Measurements from ENCODE around the gene PXMP2.

Gene PXMP2

GRCh38 chr12:132702640-132703039 is 15.3 kb downstream of the PXMP2 start:
- Histone ChIP-seq H3K4me1 (ENCODE audit: control insufficient read depth in 1 of 2, insufficient read depth in 2 of 2, low read length in 2 of 2) (no peaks in the 10 kb centered on the region), H3K27ac (ENCODE audit: low read length) (no peak overlapping the region), H3K4me3 (ENCODE audit: low read depth in 1 of 2, low read length in 2 of 2) (no peak overlapping the region), H3K9me3 (ENCODE audit: control insufficient read depth in 1 of 2, low read length in 2 of 2) (no peaks in the 10 kb centered on the region), H3K36me3 (ENCODE audit: control insufficient read depth in 1 of 2, insufficient read depth in 2 of 2, low read length in 2 of 2) (peaks cover 3 to 15% of the 10 kb centered on the region in 2 donors), H3K27me3 (ENCODE audit: low read depth, low read length) (no peaks in the 10 kb centered on the region)

- no peaks in the 10 kb centered on the region for H3K27me3 ChIP-seq (ENCODE audit: low read depth, low read length)
- H3K9me3 ChIP-seq (ENCODE audit: control insufficient read depth in 1 of 2, low read length in 2 of 2) = no peaks in the 10 kb centered on the region
- no peaks in the 10 kb centered on the region for H3K4me1 ChIP-seq (ENCODE audit: control insufficient read depth in 1 of 2, insufficient read depth in 2 of 2, low read length in 2 of 2)
- H3K4me3 ChIP-seq (ENCODE audit: low read depth in 1 of 2, low read length in 2 of 2) = no peak overlapping the region
- no peak overlapping the region for H3K27ac ChIP-seq (ENCODE audit: low read length)
- peaks cover 3 to 15% of the 10 kb centered on the region in 2 donors for H3K36me3 ChIP-seq (ENCODE audit: control insufficient read depth in 1 of 2, insufficient read depth in 2 of 2, low read length in 2 of 2)
These were observed 16.3 kb downstream of the PXMP2 start for GRCh38 chr12:132703641-132704040.

- Histone ChIP-seq H3K9me3 (ENCODE audit: control insufficient read depth in 1 of 2, low read length in 2 of 2) (no peaks in the 10 kb centered on the region), H3K4me3 (ENCODE audit: low read depth in 1 of 2, low read length in 2 of 2) (no peak overlapping the region), H3K27ac (ENCODE audit: low read length) (no peak overlapping the region), H3K4me1 (ENCODE audit: control insufficient read depth in 1 of 2, insufficient read depth in 2 of 2, low read length in 2 of 2) (peaks cover 0 to 16% of the 10 kb centered on the region in 2 donors), H3K36me3 (ENCODE audit: control insufficient read depth in 1 of 2, insufficient read depth in 2 of 2, low read length in 2 of 2) (peaks cover 0 to 15% of the 10 kb centered on the region in 2 donors), H3K27me3 (ENCODE audit: low read depth, low read length) (no peaks in the 10 kb centered on the region)
These were observed 19.9 kb downstream of the PXMP2 start for GRCh38 chr12:132707241-132707640.

GRCh38 chr12:132708150-132708549 is 20.8 kb downstream of the PXMP2 start:
- Histone ChIP-seq H3K36me3 (ENCODE audit: control insufficient read depth in 1 of 2, insufficient read depth in 2 of 2, low read length in 2 of 2) (peaks cover 0 to 15% of the 10 kb centered on the region in 2 donors), H3K4me1 (ENCODE audit: control insufficient read depth in 1 of 2, insufficient read depth in 2 of 2, low read length in 2 of 2) (peaks cover 0 to 18% of the 10 kb centered on the region in 2 donors), H3K27ac (ENCODE audit: low read length) (no peak overlapping the region), H3K4me3 (ENCODE audit: low read depth in 1 of 2, low read length in 2 of 2) (no peak overlapping the region), H3K9me3 (ENCODE audit: control insufficient read depth in 1 of 2, low read length in 2 of 2) (no peaks in the 10 kb centered on the region), H3K27me3 (ENCODE audit: low read depth, low read length) (no peaks in the 10 kb centered on the region)

- Histone ChIP-seq H3K4me3 (ENCODE audit: low read depth in 1 of 2, low read length in 2 of 2) (peak overlapping the region; percentile 79 to 97), H3K27ac (ENCODE audit: low read length) (peak overlapping the region; percentile 63), H3K27me3 (ENCODE audit: low read depth, low read length) (no peaks in the 10 kb centered on the region), H3K36me3 (ENCODE audit: control insufficient read depth in 1 of 2, insufficient read depth in 2 of 2, low read length in 2 of 2) (peaks cover 4 to 5% of the 10 kb centered on the region in 2 donors), H3K4me1 (ENCODE audit: control insufficient read depth in 1 of 2, insufficient read depth in 2 of 2, low read length in 2 of 2) (peaks cover 0 to 18% of the 10 kb centered on the region in 2 donors), H3K9me3 (ENCODE audit: control insufficient read depth in 1 of 2, low read length in 2 of 2) (no peaks in the 10 kb centered on the region)
These were observed 22.6 kb downstream of the PXMP2 start for GRCh38 chr12:132710043-132710404.

GRCh38 chr12:132710405-132711079 is 23.2 kb downstream of the PXMP2 start, which contains the start of gene PGAM5:
TSS of gene PGAM5 (plus strand) at chr12:132710842. CDS start at chr12:132710877, 35 bp downstream.
- H3K9me3 ChIP-seq (ENCODE audit: control insufficient read depth in 1 of 2, low read length in 2 of 2) = no peaks in the 10 kb centered on the region
- H3K27ac ChIP-seq (ENCODE audit: low read length) = peak within 1 kb of the TSS; percentile 63
- no peaks in the 10 kb centered on the region for H3K27me3 ChIP-seq (ENCODE audit: low read depth, low read length)
- H3K36me3 ChIP-seq (ENCODE audit: control insufficient read depth in 1 of 2, insufficient read depth in 2 of 2, low read length in 2 of 2) = peaks cover 4 to 7% of the 10 kb centered on the region in 2 donors
- peak within 1 kb of the TSS; percentile 79 to 97 for H3K4me3 ChIP-seq (ENCODE audit: low read depth in 1 of 2, low read length in 2 of 2)
- H3K4me1 ChIP-seq (ENCODE audit: control insufficient read depth in 1 of 2, insufficient read depth in 2 of 2, low read length in 2 of 2) = peaks cover 0 to 18% of the 10 kb centered on the region in 2 donors

GRCh38 chr12:132711080-132711843 is 23.9 kb downstream of the PXMP2 start:
- Histone ChIP-seq H3K9me3 (ENCODE audit: control insufficient read depth in 1 of 2, low read length in 2 of 2) (no peaks in the 10 kb centered on the region), H3K27ac (ENCODE audit: low read length) (no peak overlapping the region), H3K36me3 (ENCODE audit: control insufficient read depth in 1 of 2, insufficient read depth in 2 of 2, low read length in 2 of 2) (peaks cover 4 to 7% of the 10 kb centered on the region in 2 donors), H3K4me3 (ENCODE audit: low read depth in 1 of 2, low read length in 2 of 2) (peak overlapping the region; percentile 63 to 97), H3K27me3 (ENCODE audit: low read depth, low read length) (no peaks in the 10 kb centered on the region), H3K4me1 (ENCODE audit: control insufficient read depth in 1 of 2, insufficient read depth in 2 of 2, low read length in 2 of 2) (peaks cover 0 to 18% of the 10 kb centered on the region in 2 donors)

- no peaks in the 10 kb centered on the region for H3K9me3 ChIP-seq (ENCODE audit: control insufficient read depth in 1 of 2, low read length in 2 of 2)
- no peak overlapping the region for H3K4me3 ChIP-seq (ENCODE audit: low read depth in 1 of 2, low read length in 2 of 2)
- no peaks in the 10 kb centered on the region for H3K27me3 ChIP-seq (ENCODE audit: low read depth, low read length)
- H3K36me3 ChIP-seq (ENCODE audit: control insufficient read depth in 1 of 2, insufficient read depth in 2 of 2, low read length in 2 of 2) = peaks cover 9 to 25% of the 10 kb centered on the region in 2 donors
- peaks cover 0 to 18% of the 10 kb centered on the region in 2 donors for H3K4me1 ChIP-seq (ENCODE audit: control insufficient read depth in 1 of 2, insufficient read depth in 2 of 2, low read length in 2 of 2)
- H3K27ac ChIP-seq (ENCODE audit: low read length) = no peak overlapping the region
These were observed 25.7 kb downstream of the PXMP2 start for GRCh38 chr12:132713123-132713522.

- Histone ChIP-seq H3K9me3 (ENCODE audit: control insufficient read depth in 1 of 2, low read length in 2 of 2) (no peaks in the 10 kb centered on the region), H3K36me3 (ENCODE audit: control insufficient read depth in 1 of 2, insufficient read depth in 2 of 2, low read length in 2 of 2) (peaks cover 23 to 47% of the 10 kb centered on the region in 2 donors), H3K4me3 (ENCODE audit: low read depth in 1 of 2, low read length in 2 of 2) (no peak overlapping the region), H3K27ac (ENCODE audit: low read length) (no peak overlapping the region), H3K27me3 (ENCODE audit: low read depth, low read length) (no peaks in the 10 kb centered on the region), H3K4me1 (ENCODE audit: control insufficient read depth in 1 of 2, insufficient read depth in 2 of 2, low read length in 2 of 2) (peaks cover 0 to 12% of the 10 kb centered on the region in 2 donors)
These were observed 28.5 kb downstream of the PXMP2 start for GRCh38 chr12:132715874-132716273.

GRCh38 chr12:132716356-132716755 is 29.0 kb downstream of the PXMP2 start:
- peaks cover 23 to 51% of the 10 kb centered on the region in 2 donors for H3K36me3 ChIP-seq (ENCODE audit: control insufficient read depth in 1 of 2, insufficient read depth in 2 of 2, low read length in 2 of 2)
- H3K4me1 ChIP-seq (ENCODE audit: control insufficient read depth in 1 of 2, insufficient read depth in 2 of 2, low read length in 2 of 2) = peaks cover 0 to 10% of the 10 kb centered on the region in 2 donors
- H3K27ac ChIP-seq (ENCODE audit: low read length) = no peak overlapping the region
- H3K4me3 ChIP-seq (ENCODE audit: low read depth in 1 of 2, low read length in 2 of 2) = no peak overlapping the region
- no peaks in the 10 kb centered on the region for H3K27me3 ChIP-seq (ENCODE audit: low read depth, low read length)
- H3K9me3 ChIP-seq (ENCODE audit: control insufficient read depth in 1 of 2, low read length in 2 of 2) = no peaks in the 10 kb centered on the region

GRCh38 chr12:132717011-132717410 is 29.6 kb downstream of the PXMP2 start:
- H3K36me3 ChIP-seq (ENCODE audit: control insufficient read depth in 1 of 2, insufficient read depth in 2 of 2, low read length in 2 of 2) = peaks cover 23 to 58% of the 10 kb centered on the region in 2 donors
- H3K9me3 ChIP-seq (ENCODE audit: control insufficient read depth in 1 of 2, low read length in 2 of 2) = no peaks in the 10 kb centered on the region
- no peak overlapping the region for H3K4me3 ChIP-seq (ENCODE audit: low read depth in 1 of 2, low read length in 2 of 2)
- no peak overlapping the region for H3K27ac ChIP-seq (ENCODE audit: low read length)
- H3K4me1 ChIP-seq (ENCODE audit: control insufficient read depth in 1 of 2, insufficient read depth in 2 of 2, low read length in 2 of 2) = peaks cover 0 to 5% of the 10 kb centered on the region in 2 donors
- no peaks in the 10 kb centered on the region for H3K27me3 ChIP-seq (ENCODE audit: low read depth, low read length)

All from muscle layer of duodenum (tissue), 2 donors.